Stimulated activated CD8-positive, alpha-beta memory T cell treated with anti-CD3 and anti-CD28 coated beads, Interleukin-12 subunit alpha, Interleukin-12 subunit beta, amount 100 ng/mL, for 24 hours (primary cell): ENCODE measurements around the gene CFAP46.
"Not testable (repeated sequence)": the region's sequence is repeated elsewhere in the genome, so short reads cannot be mapped to it uniquely, and the experiment has no call there.

Source experiments
- DNase-seq: peaks from one replicate; pipeline ENCODE4 v3.0.0-alpha.2; 2020; ENCODE audit errors: extremely low read depth

Gene CFAP46

GRCh38 chr10:132900211-132900756, 42.1 kb downstream of the CFAP46 start:
- no peak for DNase-seq

- no peak for DNase-seq
Measured at GRCh38 chr10:132899751-132900065, 42.7 kb downstream of the CFAP46 start.

GRCh38 chr10:132899054-132899750, 43.2 kb downstream of the CFAP46 start:
- no peak for DNase-seq

- no peak for DNase-seq
Measured at GRCh38 chr10:132898391-132899053, 43.8 kb downstream of the CFAP46 start.

- DNase-seq, result no peak
Measured at GRCh38 chr10:132897516-132898381, 44.6 kb downstream of the CFAP46 start.

GRCh38 chr10:132893786-132894185, 48.6 kb downstream of the CFAP46 start:
- not testable (repeated sequence) for DNase-seq

- DNase-seq, result no peak
Measured at GRCh38 chr10:132893090-132893489, 49.3 kb downstream of the CFAP46 start.

- DNase-seq, result no peak
Measured at GRCh38 chr10:132892004-132892403, 50.4 kb downstream of the CFAP46 start.

GRCh38 chr10:132891368-132891767, 51.0 kb downstream of the CFAP46 start:
- DNase-seq, result no peak

GRCh38 chr10:132890301-132890700, 52.1 kb downstream of the CFAP46 start:
- no peak for DNase-seq

GRCh38 chr10:132889556-132889955, 52.8 kb downstream of the CFAP46 start:
- DNase-seq, result no peak

GRCh38 chr10:132888898-132889490, 53.4 kb downstream of the CFAP46 start:
- DNase-seq, result no peak

GRCh38 chr10:132888446-132888845, 53.9 kb downstream of the CFAP46 start:
- not testable (repeated sequence) for DNase-seq

- DNase-seq, result no peak
Measured at GRCh38 chr10:132886211-132887099, 55.9 kb downstream of the CFAP46 start.

- no peak for DNase-seq
Measured at GRCh38 chr10:132885451-132886210, 56.7 kb downstream of the CFAP46 start.

- DNase-seq, result no peak
Measured at GRCh38 chr10:132884691-132885271, 57.6 kb downstream of the CFAP46 start.

- DNase-seq, result no peak
Measured at GRCh38 chr10:132884041-132884440, 58.3 kb downstream of the CFAP46 start.

GRCh38 chr10:132883391-132883881, 58.9 kb downstream of the CFAP46 start:
- no peak for DNase-seq

GRCh38 chr10:132882069-132882951, 60.1 kb downstream of the CFAP46 start:
- DNase-seq, result no peak
